Left forelimb (tissue), 1 donor: ENCODE data around the gene TIFAB.

Experiments
- DNase-seq: peaks from one replicate; pipeline ENCODE4 v3.0.0-alpha.2; 2018; ENCODE audit warnings: low spot score

TIFAB gene

GRCh38 chr5:135481909-135482311, 29.8 kb upstream of the TIFAB start:
- DNase-seq = peak; percentile 51

- DNase-seq = peak; percentile 3
Measured at GRCh38 chr5:135481387-135481786, 29.2 kb upstream of the TIFAB start.

GRCh38 chr5:135480511-135480910, 28.4 kb upstream of the TIFAB start:
- DNase-seq = no peak

GRCh38 chr5:135478938-135479337, 26.8 kb upstream of the TIFAB start:
- peak; percentile 11 for DNase-seq

GRCh38 chr5:135477613-135478066, 25.5 kb upstream of the TIFAB start:
- DNase-seq = peak; percentile 33

- DNase-seq = peak; percentile 17
Measured at GRCh38 chr5:135476615-135477581, 24.7 kb upstream of the TIFAB start.

GRCh38 chr5:135473956-135474670, 22.0 kb upstream of the TIFAB start:
- no peak for DNase-seq

- no peak for DNase-seq
Measured at GRCh38 chr5:135472141-135472540, 20.0 kb upstream of the TIFAB start.

- DNase-seq = no peak
Measured at GRCh38 chr5:135471726-135472125, 19.6 kb upstream of the TIFAB start.

GRCh38 chr5:135469911-135470310, 17.8 kb upstream of the TIFAB start:
- DNase-seq = no peak

GRCh38 chr5:135468541-135468940, 16.4 kb upstream of the TIFAB start:
- DNase-seq = no peak

- DNase-seq = no peak
Measured at GRCh38 chr5:135467871-135468485, 15.8 kb upstream of the TIFAB start.

- no peak for DNase-seq
Measured at GRCh38 chr5:135467051-135467625, 15.0 kb upstream of the TIFAB start.

GRCh38 chr5:135466178-135467050, 14.3 kb upstream of the TIFAB start:
- DNase-seq = peak; percentile 89

- DNase-seq = no peak
Measured at GRCh38 chr5:135465391-135466122, 13.4 kb upstream of the TIFAB start.

GRCh38 chr5:135462304-135462703, 10.2 kb upstream of the TIFAB start:
- DNase-seq = no peak

GRCh38 chr5:135461481-135462151, 9.5 kb upstream of the TIFAB start:
- no peak for DNase-seq

- peak; percentile 26 for DNase-seq
Measured at GRCh38 chr5:135460246-135461033, 8.3 kb upstream of the TIFAB start.

GRCh38 chr5:135458921-135459331, 6.8 kb upstream of the TIFAB start:
- no peak for DNase-seq
